ENCODE measurements around the gene RFC3. TPM values are rescaled to one million over a fixed set of nuclear protein-coding genes. Genes with fewer than 3 reads are reported as not detected.

Gene RFC3
- total RNA-seq, 1 donor from 2014 or later, result 3.4 TPM

DNA sequence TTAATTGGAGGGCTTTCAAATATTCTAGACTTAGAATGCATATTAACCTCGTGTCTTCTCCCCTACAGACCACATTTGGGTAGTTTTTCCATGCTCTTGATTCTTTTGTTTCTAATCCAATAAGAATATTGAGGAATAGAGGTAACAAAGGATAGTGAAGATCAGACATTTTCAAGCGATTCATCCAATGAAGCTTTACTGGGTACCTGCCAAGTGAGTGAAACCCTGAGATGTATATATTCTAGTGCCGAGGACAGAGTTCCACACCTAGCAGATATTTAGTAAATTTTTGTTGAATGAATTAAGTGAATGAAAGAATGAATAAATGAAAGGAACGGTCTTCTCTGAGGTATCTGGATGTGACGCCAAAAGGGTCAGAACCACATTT lies 442 bp upstream of the RFC3 start:
- TF ChIP-seq, protein P1, sequence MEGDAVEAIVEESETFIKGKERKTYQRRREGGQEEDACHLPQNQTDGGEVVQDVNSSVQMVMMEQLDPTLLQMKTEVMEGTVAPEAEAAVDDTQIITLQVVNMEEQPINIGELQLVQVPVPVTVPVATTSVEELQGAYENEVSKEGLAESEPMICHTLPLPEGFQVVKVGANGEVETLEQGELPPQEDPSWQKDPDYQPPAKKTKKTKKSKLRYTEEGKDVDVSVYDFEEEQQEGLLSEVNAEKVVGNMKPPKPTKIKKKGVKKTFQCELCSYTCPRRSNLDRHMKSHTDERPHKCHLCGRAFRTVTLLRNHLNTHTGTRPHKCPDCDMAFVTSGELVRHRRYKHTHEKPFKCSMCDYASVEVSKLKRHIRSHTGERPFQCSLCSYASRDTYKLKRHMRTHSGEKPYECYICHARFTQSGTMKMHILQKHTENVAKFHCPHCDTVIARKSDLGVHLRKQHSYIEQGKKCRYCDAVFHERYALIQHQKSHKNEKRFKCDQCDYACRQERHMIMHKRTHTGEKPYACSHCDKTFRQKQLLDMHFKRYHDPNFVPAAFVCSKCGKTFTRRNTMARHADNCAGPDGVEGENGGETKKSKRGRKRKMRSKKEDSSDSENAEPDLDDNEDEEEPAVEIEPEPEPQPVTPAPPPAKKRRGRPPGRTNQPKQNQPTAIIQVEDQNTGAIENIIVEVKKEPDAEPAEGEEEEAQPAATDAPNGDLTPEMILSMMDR (IDR thresholded peaks at IDR 0.05; ENCODE audit: insufficient read depth, low read length, severe bottlenecking), result no peak
- no peaks in the 10 kb centered on the region for H3K27me3 ChIP-seq (ENCODE audit: control insufficient read depth, insufficient read depth, low read length)
- no peak for DNase-seq (ENCODE audit: low read depth)
- no peak for FAIRE-seq
- H3K36me3 ChIP-seq (ENCODE audit: control insufficient read depth, insufficient read depth, low read length), result no peaks in the 10 kb centered on the region
- H3K4me3 ChIP-seq (ENCODE audit: low read depth, low read length), result peak overlapping the region; percentile 78

DNA sequence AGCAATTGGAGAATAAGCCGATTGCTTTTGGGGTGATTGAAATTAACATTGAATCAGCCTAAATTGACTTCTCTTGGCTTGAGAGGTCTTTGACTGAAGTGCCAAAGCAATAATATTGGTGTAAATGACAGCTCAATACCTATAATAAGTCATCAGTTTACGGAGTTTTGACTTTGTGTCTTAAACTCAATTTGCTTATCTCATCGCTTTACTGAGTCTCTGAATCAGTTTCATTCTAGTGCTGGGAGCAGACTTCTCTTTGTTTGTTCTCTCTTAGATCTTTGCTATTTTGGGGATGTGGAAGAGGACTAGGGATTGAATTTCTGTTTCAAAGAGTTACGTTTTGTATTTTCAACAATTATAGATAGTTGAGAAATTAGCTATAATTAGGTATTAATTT lies 7.1 kb downstream of the RFC3 start:
- DNase-seq (ENCODE audit: low read depth), result no peak
- Histone ChIP-seq H3K4me3 (ENCODE audit: low read depth, low read length) (no peak overlapping the region), H3K27me3 (ENCODE audit: control insufficient read depth, insufficient read depth, low read length) (no peaks in the 10 kb centered on the region), H3K36me3 (ENCODE audit: control insufficient read depth, insufficient read depth, low read length) (peaks cover 1% of the 10 kb centered on the region)
- FAIRE-seq, result no peak
- TF ChIP-seq, protein P1 (IDR thresholded peaks at IDR 0.05; ENCODE audit: insufficient read depth, low read length, severe bottlenecking), result no peak

DNA sequence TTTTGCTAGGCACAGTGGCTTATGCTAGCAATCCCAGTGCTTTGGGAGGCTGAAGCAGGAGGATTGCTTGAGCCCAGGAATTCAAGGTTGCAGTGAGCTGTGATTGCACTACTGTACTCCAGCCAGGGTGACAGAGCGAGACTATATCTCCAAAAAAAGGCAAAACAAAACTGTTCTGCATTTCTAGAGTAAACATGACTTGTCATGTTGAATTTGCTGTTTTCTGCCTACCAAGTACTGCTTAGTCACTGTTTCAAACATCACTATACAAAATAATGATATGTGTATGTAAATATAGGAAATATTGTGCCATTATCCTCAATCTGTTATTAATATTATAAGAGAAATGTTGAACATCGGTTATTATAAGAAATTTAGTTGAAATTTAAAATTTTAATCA lies 9.2 kb downstream of the RFC3 start:
- peaks cover 6% of the 10 kb centered on the region for H3K36me3 ChIP-seq (ENCODE audit: control insufficient read depth, insufficient read depth, low read length)
- DNase-seq (ENCODE audit: low read depth) (no peak), FAIRE-seq (no peak)
- H3K4me3 ChIP-seq (ENCODE audit: low read depth, low read length), result no peak overlapping the region
- TF ChIP-seq, protein P1 (IDR thresholded peaks at IDR 0.05; ENCODE audit: insufficient read depth, low read length, severe bottlenecking), result no peak
- no peaks in the 10 kb centered on the region for H3K27me3 ChIP-seq (ENCODE audit: control insufficient read depth, insufficient read depth, low read length)

DNA sequence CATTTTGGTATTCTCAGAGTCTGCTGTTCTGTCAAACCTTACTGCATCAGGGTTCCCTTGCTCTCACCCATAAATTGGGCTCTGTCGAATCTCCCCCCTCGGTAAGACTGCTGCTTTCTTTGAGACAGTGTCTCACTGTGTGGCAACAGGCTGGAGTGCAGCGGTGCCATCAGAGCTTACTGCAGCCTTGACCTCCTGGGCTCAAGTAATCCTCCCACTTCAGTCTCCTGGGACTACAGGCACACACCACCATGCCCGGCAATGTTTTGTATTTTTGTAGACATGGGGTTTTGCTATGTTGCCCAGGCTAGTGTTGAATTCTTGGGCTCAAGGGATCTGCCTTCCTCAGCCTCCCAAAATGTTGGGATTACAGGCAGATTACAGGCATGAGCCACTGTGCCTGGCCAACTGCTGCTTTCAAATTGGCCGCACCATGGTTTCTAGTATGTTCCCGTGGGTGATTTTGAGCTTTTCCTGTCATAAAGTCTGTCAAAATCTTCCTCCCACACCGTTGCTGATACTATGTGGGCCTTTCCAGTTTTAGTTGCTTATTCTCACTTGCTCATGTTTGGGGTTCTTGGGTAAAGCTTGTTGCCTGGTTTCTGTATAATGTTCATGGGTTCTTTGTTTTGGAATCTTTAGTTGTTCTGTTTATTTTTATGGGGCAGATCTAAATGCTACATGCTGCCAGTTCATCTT lies 10.6 kb downstream of the RFC3 start:
- TF ChIP-seq, protein P1 (IDR thresholded peaks at IDR 0.05; ENCODE audit: insufficient read depth, low read length, severe bottlenecking), result no peak
- DNase-seq (ENCODE audit: low read depth), result no peak
- FAIRE-seq, result no peak
- Histone ChIP-seq H3K27me3 (ENCODE audit: control insufficient read depth, insufficient read depth, low read length) (no peaks in the 10 kb centered on the region), H3K4me3 (ENCODE audit: low read depth, low read length) (no peak overlapping the region), H3K36me3 (ENCODE audit: control insufficient read depth, insufficient read depth, low read length) (peaks cover 6% of the 10 kb centered on the region)

DNA sequence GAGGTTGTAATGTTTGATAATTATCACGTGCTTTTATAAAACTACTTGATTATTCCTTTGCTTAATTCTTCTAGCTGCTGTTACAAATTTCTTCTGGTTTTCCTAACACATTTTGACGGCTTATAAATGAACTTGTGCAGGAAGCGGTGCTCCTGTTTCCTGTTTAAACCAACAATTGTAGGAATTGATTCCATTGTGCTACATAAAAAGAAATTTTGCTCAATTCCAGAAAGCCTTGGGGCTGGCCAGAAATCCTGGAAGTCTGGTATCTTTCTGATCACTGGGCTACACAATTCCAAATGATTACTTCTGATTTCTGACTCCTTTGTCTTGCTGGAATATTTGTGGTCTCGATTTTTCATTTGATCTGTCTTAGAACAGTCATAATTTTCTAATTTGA lies 14.9 kb downstream of the RFC3 start:
- no peak overlapping the region for H3K4me3 ChIP-seq (ENCODE audit: low read depth, low read length)
- TF ChIP-seq, protein P1 (IDR thresholded peaks at IDR 0.05; ENCODE audit: insufficient read depth, low read length, severe bottlenecking), result no peak
- no peak for DNase-seq (ENCODE audit: low read depth)
- FAIRE-seq, result no peak
- peaks cover 6% of the 10 kb centered on the region for H3K36me3 ChIP-seq (ENCODE audit: control insufficient read depth, insufficient read depth, low read length)
- no peaks in the 10 kb centered on the region for H3K27me3 ChIP-seq (ENCODE audit: control insufficient read depth, insufficient read depth, low read length)

DNA sequence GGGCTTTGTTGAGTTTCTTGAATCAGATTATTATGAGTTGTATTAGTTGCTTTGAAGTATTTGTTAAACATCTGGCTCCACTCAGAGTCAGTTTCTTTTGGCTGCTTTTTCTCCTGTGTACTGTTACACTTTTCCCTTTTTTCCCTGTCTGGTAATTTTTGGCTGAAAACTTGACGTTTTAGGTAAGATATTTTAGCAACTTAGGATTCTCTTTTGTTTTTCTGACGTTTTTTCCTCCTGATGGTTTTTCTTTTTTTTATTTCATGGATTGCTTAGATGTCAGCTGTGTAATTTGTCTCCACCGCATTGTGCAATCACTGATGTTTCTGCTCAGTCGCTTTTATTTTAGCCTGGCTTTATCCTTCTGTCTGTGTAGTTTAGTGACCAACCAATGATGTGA lies 20.7 kb downstream of the RFC3 start:
- Histone ChIP-seq H3K27me3 (ENCODE audit: control insufficient read depth, insufficient read depth, low read length) (no peaks in the 10 kb centered on the region), H3K36me3 (ENCODE audit: control insufficient read depth, insufficient read depth, low read length) (no peaks in the 10 kb centered on the region), H3K4me3 (ENCODE audit: low read depth, low read length) (no peak overlapping the region)
- no peak for DNase-seq (ENCODE audit: low read depth)
- TF ChIP-seq, protein P1 (IDR thresholded peaks at IDR 0.05; ENCODE audit: insufficient read depth, low read length, severe bottlenecking), result no peak
- FAIRE-seq, result no peak
